Measurements from ENCODE around the gene GUCY2D.
"Not testable (repeated sequence)": the region's sequence is repeated elsewhere in the genome, so short reads cannot be mapped to it uniquely, and the experiment has no call there.

DNA sequence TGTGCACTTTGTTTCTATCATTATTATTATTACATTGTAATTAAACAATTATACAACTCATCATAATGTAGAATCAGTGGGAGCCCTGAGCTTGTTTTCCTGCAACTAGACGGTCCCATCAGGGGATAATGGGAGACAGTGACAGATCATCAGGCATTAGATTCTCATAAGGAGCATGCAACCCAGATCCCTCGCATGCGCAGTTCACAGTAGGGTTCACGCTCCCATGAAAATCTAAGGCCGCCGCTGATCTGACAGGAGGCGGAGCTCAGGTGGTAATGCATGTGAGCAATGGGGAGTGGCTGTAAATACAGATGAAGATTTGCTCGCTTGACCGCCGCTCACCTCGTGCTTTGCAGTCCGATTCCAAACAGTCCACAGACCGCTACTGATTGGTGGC is 49.1 kb upstream of the GUCY2D start:
- TF ChIP-seq, protein P1, sequence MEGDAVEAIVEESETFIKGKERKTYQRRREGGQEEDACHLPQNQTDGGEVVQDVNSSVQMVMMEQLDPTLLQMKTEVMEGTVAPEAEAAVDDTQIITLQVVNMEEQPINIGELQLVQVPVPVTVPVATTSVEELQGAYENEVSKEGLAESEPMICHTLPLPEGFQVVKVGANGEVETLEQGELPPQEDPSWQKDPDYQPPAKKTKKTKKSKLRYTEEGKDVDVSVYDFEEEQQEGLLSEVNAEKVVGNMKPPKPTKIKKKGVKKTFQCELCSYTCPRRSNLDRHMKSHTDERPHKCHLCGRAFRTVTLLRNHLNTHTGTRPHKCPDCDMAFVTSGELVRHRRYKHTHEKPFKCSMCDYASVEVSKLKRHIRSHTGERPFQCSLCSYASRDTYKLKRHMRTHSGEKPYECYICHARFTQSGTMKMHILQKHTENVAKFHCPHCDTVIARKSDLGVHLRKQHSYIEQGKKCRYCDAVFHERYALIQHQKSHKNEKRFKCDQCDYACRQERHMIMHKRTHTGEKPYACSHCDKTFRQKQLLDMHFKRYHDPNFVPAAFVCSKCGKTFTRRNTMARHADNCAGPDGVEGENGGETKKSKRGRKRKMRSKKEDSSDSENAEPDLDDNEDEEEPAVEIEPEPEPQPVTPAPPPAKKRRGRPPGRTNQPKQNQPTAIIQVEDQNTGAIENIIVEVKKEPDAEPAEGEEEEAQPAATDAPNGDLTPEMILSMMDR (IDR thresholded peaks at IDR 0.05): not testable (repeated sequence)
- TF ChIP-seq POLR2A (IDR thresholded peaks at IDR 0.05): not testable (repeated sequence)
